Endothelial cell of umbilical vein (primary cell): ENCODE data around the gene ERCC2. TPM values are rescaled to one million over a fixed set of nuclear protein-coding genes. Genes with fewer than 3 reads are reported as not detected.

ENCODE experiments used
- BruUV-seq: library from RNA; stranded (reverse); fragments of 400-500 nt; replicated peaks from 2 replicates; lab custom pipeline; 2021; lab: Mats Ljungman, UMichigan
- CTCF ChIA-PET: fragments of 300-600, 350-600 bp; sonication (Branson Sonifier 250); formaldehyde crosslinking; loops from one replicate; lab custom pipeline; 2021; ENCODE audit warnings: antibody characterized with exemption, inconsistent platforms; lab: Charles Lee
- POLR2A ChIA-PET: fragments of 300-600, 350-600 bp; sonication (Branson Sonifier 250); formaldehyde crosslinking; loops from one replicate; lab custom pipeline; 2021; ENCODE audit warnings: antibody characterized with exemption, inconsistent platforms; lab: Charles Lee
- DNase-seq: peaks from one replicate; pipeline ENCODE4 v3.0.0-alpha.2; 2011; ENCODE audit warnings: low read depth, low spot score
- FAIRE-seq: peaks from 2 replicates; lab custom pipeline; 2011; peaks lifted over from hg19 to GRCh38; lab: Jason Lieb, UNC
- H2AFZ ChIP-seq: 2 replicates; pipeline ENCODE4 v1.6.0; 2012; ENCODE audit warnings: low read depth, low read length, control low read depth, inconsistent platforms
- H3K27ac ChIP-seq: 2 replicates; pipeline ENCODE4 v1.5.1; 2011; ENCODE audit warnings: low read depth, mild to moderate bottlenecking, control low read depth, low read length, moderate library complexity; ENCODE audit not compliant: insufficient read depth
- H3K27me3 ChIP-seq, 2 experiments: 2 replicates each; pipeline versions ENCODE4 v1.6.0 to v1.6.1; 2011; ENCODE audit warnings: low read length in 2 of 2, mixed read lengths in 1 of 2; ENCODE audit not compliant: control insufficient read depth in 2 of 2, insufficient read depth in 2 of 2
- H3K36me3 ChIP-seq, 2 experiments: 2 replicates in 1 of 2; 3 replicates in 1 of 2; pipeline ENCODE4 v1.5.1; 2011; ENCODE audit warnings: low read length in 2 of 2, mild to moderate bottlenecking in 1 of 2, moderate library complexity in 1 of 2; ENCODE audit not compliant: control insufficient read depth in 2 of 2, insufficient read depth in 2 of 2; ENCODE audit errors: extremely low read depth in 1 of 2
- H3K4me1 ChIP-seq: 3 replicates; pipeline ENCODE4 v1.5.1; 2011; ENCODE audit warnings: mild to moderate bottlenecking, low read length; ENCODE audit not compliant: control insufficient read depth, insufficient read depth; ENCODE audit errors: extremely low read depth
- H3K4me2 ChIP-seq: 2 replicates; pipeline ENCODE4 v1.6.1; 2011; ENCODE audit warnings: low read length, control low read depth, mixed read lengths; ENCODE audit not compliant: insufficient read depth
- H3K4me3 ChIP-seq, 3 experiments: fragments of 200-600 bp in 1 of 3; sonication (generic), shearing (Covaris generic) in 1 of 3; replicated peaks in 1 of 3; 2 replicates each; pipeline ENCODE4 v1.5.1; 2011 to 2016; ENCODE audit warnings: control low read depth in 3 of 3, low read length in 3 of 3, mild to moderate bottlenecking in 2 of 3, inconsistent platforms in 1 of 3, low read depth in 1 of 3, moderate library complexity in 1 of 3; ENCODE audit not compliant: insufficient read depth in 1 of 3
- H3K79me2 ChIP-seq: 2 replicates; pipeline ENCODE4 v1.6.0; 2012; ENCODE audit warnings: low read length, inconsistent platforms; ENCODE audit not compliant: control insufficient read depth, insufficient read depth
- H3K9ac ChIP-seq: replicated peaks from 2 replicates; pipeline ENCODE3; 2011; ENCODE audit warnings: low read length, control low read depth; ENCODE audit not compliant: insufficient read depth; ENCODE audit errors: extremely low read depth
- H3K9me1 ChIP-seq: replicated peaks from 3 replicates; pipeline ENCODE4 v1.6.0; 2011; ENCODE audit warnings: mild to moderate bottlenecking, low read length; ENCODE audit not compliant: control insufficient read depth, insufficient read depth; ENCODE audit errors: extremely low read depth
- H3K9me3 ChIP-seq: replicated peaks from 2 replicates; pipeline ENCODE4 v1.5.1; 2012; ENCODE audit warnings: low read length, inconsistent platforms; ENCODE audit not compliant: control insufficient read depth, insufficient read depth
- H4K20me1 ChIP-seq: replicated peaks from 2 replicates; pipeline ENCODE3; 2011; ENCODE audit warnings: mild to moderate bottlenecking, low read length; ENCODE audit not compliant: control insufficient read depth, insufficient read depth; ENCODE audit errors: extremely low read depth
- EZH2 ChIP-seq: IDR thresholded peaks from 2 replicates; pipeline ENCODE4 v1.6.1; 2012; ENCODE audit warnings: borderline replicate concordance, low read depth, mild to moderate bottlenecking, moderate library complexity, low read length, inconsistent platforms; ENCODE audit not compliant: severe bottlenecking
- FOS ChIP-seq: IDR thresholded peaks from 2 replicates; pipeline ENCODE4 v1.6.1; 2011; ENCODE audit warnings: mild to moderate bottlenecking, low read length, moderate library complexity, borderline replicate concordance; ENCODE audit not compliant: insufficient read depth
- GATA2 ChIP-seq: IDR thresholded peaks from 2 replicates; pipeline ENCODE4 v1.7.0; 2011; ENCODE audit warnings: low read depth, mild to moderate bottlenecking, moderate library complexity, mixed read lengths, low read length; ENCODE audit not compliant: insufficient read length, insufficient read depth
- JUN ChIP-seq: IDR thresholded peaks from 2 replicates; pipeline ENCODE4 v1.6.1; 2011; ENCODE audit warnings: borderline replicate concordance, low read depth; ENCODE audit not compliant: insufficient read length, insufficient read depth
- MYC ChIP-seq: IDR thresholded peaks from one replicate; pipeline ENCODE4 v1.6.1; 2011; ENCODE audit warnings: mild to moderate bottlenecking, low read depth, low read length
- POLR2A ChIP-seq: IDR thresholded peaks from 2 replicates; pipeline ENCODE4 v1.6.1; 2012; ENCODE audit warnings: low read depth, mild to moderate bottlenecking, control low read depth, low read length
- POLR2AphosphoS5 ChIP-seq: IDR thresholded peaks from 2 replicates; pipeline ENCODE4 v1.6.1; 2012; ENCODE audit warnings: low read depth, mild to moderate bottlenecking, control low read depth, low read length, moderate library complexity; ENCODE audit not compliant: insufficient read depth
- dilution Hi-C: fragments of 300-500 bp; cut with MboI; formaldehyde crosslinking; loops from one replicate; pipeline ENCODE4 v1.15.0; 2019; ENCODE audit warnings: low sequenced_read_pairs; ENCODE audit not compliant: extremely low pct_ligation_motif_present
- intact Hi-C: fragments of 100-400 bp; cut with micrococcal nuclease; formaldehyde crosslinking; loops from one replicate; pipeline ENCODE4 v1.10.0; 2022
- polyA plus RNA-seq, 4 experiments: library from polyadenylated mRNA; depleted of rRNA in 3 of 4; stranded (reverse) in 3 of 4; unstranded in 1 of 4; fragments of >200 nt; gene quantifications; 2 replicates each; pipeline versions ENCODE4 v1.2.1 to v1.2.3, GENCODE V29; 2011 to 2012; ENCODE audit warnings: missing spikeins in 1 of 4
- total RNA-seq: library from RNA; stranded (reverse); gene quantifications from 2 replicates; pipeline ENCODE4 v1.2.3, GENCODE V29; 2021
- TF ChIP-seq, protein P1 (sequence below): IDR thresholded peaks from 2 replicates; pipeline ENCODE4 v1.6.1; 2011; ENCODE audit not compliant: insufficient read depth, insufficient read length
- TF ChIP-seq, protein P2 (sequence below), 2 donors: IDR thresholded peaks; 1 replicate in 1 of 2; 2 replicates in 1 of 2; pipeline ENCODE4 v1.5.1; 2011; ENCODE audit warnings: low read length in 2 of 2, mild to moderate bottlenecking in 2 of 2, moderate library complexity in 2 of 2, control low read depth in 1 of 2, inconsistent platforms in 1 of 2, low read depth in 1 of 2; ENCODE audit not compliant: insufficient read depth in 1 of 2; ENCODE audit errors: extremely low read depth in 1 of 2

ERCC2 gene
- total and polyA plus RNA-seq, 2 donors (not counting 3 experiments of a cell fraction or from before 2014, with no cell fraction given), result 59.9 to 61.8 TPM

DNA sequence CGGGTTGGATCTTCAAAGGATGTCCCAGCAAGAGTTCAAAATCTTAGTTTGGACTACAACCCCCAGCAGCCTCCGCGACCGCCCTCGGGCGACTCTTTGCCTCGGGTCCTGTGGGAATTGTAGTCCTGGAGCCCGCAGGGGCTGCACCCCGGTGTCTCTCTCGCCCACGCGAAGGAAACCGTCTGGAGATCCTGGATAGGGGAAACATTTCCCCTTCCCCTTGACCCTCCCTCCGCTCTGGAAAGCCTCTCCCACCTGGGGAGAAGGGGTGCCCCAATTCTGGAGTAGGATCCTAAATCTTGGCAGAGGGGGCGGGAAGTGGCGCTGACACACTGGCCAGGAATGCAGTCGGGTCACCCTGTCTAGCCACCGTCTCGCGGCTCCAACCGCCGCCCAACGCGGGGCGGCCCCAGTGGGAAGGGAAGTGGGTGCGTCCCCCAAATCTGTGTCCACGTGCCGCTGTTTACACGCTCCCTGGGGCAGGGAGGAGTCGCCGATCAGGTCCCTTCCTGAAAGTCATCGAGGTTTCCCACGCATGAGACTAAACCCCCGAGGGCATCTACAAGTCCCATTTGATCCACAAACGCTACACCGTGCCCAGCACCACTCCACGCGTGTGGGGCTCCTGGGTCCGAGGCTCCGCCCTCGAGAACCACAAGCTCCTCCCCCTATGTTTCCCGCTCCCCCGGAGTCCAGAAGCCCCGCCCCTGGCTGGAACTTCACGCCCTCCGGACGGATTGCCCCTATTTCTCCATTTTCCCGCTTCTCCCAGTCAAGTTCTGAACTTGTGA, 35.3 kb upstream of the ERCC2 start:
- dilution Hi-C loops (no loop called here), intact Hi-C loops (loop anchor here (1.0 kb wide), 3 partner anchors 18 to 73 kb away; partner anchors contain the start of gene ERCC1)
- no peaks in the 10 kb centered on the region for H4K20me1 ChIP-seq
- peak; percentile 93 for DNase-seq
- FAIRE-seq, result peak; percentile 97
- peak; percentile 25 for TF ChIP-seq JUN
- TF ChIP-seq, protein P1, sequence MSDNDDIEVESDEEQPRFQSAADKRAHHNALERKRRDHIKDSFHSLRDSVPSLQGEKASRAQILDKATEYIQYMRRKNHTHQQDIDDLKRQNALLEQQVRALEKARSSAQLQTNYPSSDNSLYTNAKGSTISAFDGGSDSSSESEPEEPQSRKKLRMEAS, result peak; percentile 67
- peak; percentile 43 for TF ChIP-seq POLR2A
- TF ChIP-seq MYC, result peak; percentile 22
- TF ChIP-seq GATA2, result no peak
- peak; percentile 55 for TF ChIP-seq POLR2AphosphoS5
- TF ChIP-seq EZH2, result no peak
- peak; percentile 78 for TF ChIP-seq FOS
- TF ChIP-seq, protein P2, sequence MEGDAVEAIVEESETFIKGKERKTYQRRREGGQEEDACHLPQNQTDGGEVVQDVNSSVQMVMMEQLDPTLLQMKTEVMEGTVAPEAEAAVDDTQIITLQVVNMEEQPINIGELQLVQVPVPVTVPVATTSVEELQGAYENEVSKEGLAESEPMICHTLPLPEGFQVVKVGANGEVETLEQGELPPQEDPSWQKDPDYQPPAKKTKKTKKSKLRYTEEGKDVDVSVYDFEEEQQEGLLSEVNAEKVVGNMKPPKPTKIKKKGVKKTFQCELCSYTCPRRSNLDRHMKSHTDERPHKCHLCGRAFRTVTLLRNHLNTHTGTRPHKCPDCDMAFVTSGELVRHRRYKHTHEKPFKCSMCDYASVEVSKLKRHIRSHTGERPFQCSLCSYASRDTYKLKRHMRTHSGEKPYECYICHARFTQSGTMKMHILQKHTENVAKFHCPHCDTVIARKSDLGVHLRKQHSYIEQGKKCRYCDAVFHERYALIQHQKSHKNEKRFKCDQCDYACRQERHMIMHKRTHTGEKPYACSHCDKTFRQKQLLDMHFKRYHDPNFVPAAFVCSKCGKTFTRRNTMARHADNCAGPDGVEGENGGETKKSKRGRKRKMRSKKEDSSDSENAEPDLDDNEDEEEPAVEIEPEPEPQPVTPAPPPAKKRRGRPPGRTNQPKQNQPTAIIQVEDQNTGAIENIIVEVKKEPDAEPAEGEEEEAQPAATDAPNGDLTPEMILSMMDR (IDR thresholded peaks at IDR 0.05; ENCODE audit: extremely low read depth in 1 of 2, insufficient read depth in 1 of 2, low read depth in 1 of 2, low read length in 2 of 2), result no peak
- no TSS peak for BruUV-seq
- H3K79me2 ChIP-seq, result peaks cover 59% of the 10 kb centered on the region
- peak overlapping the region; percentile 56 for H3K4me2 ChIP-seq
- H3K4me3 ChIP-seq, result peak overlapping the region; percentile 73 to 83 (median 81)
- peak overlapping the region; percentile 32 for H2AFZ ChIP-seq
- no peaks in the 10 kb centered on the region for H3K9me1 ChIP-seq
- no peaks in the 10 kb centered on the region for H3K36me3 ChIP-seq
- ChIA-PET CTCF (interaction anchor here (0.6 to 6.6 kb wide), 9 partner anchors 19 to 80 kb away, joined by 3 to 101 read pairs (median 18); partner anchors contain the start of gene ERCC1), POLR2A (interaction anchor here (1.0 to 1.2 kb wide), 2 partner anchors 19 to 64 kb away, joined by 3 read pairs; no protein-coding TSS in a partner anchor)
- H3K27ac ChIP-seq, result peak overlapping the region; percentile 88
- no peaks in the 10 kb centered on the region for H3K9me3 ChIP-seq
- H3K9ac ChIP-seq, result peak overlapping the region; percentile 82
- peaks cover 27% of the 10 kb centered on the region for H3K4me1 ChIP-seq
- no peaks in the 10 kb centered on the region for H3K27me3 ChIP-seq
